SKM-1 treated with dmso at 0.1 percent for 144 hours (cell line): Measurements from ENCODE around the gene SVBP.

Experiments
- DNase-seq: peaks from one replicate; lab custom pipeline; 2025; ENCODE audit not compliant: unreplicated experiment; lab: John Stamatoyannopoulos, UW

The SVBP gene

GRCh38 chr1:42765832-42766740 lies 51.1 kb downstream of the SVBP start:
- DNase-seq: peak; percentile 38

GRCh38 chr1:42765269-42765668 lies 51.9 kb downstream of the SVBP start:
- no peak for DNase-seq

- DNase-seq: no peak
Measured at GRCh38 chr1:42762269-42762668, 54.9 kb downstream of the SVBP start.

GRCh38 chr1:42761567-42761966 lies 55.6 kb downstream of the SVBP start:
- DNase-seq: no peak

- DNase-seq: no peak
Measured at GRCh38 chr1:42759114-42759513, 58.1 kb downstream of the SVBP start.

GRCh38 chr1:42758641-42759040 lies 58.6 kb downstream of the SVBP start:
- peak; percentile 26 for DNase-seq

GRCh38 chr1:42757892-42758275 lies 59.3 kb downstream of the SVBP start:
- no peak for DNase-seq
